Neural progenitor cell (in vitro differentiated cells): ENCODE measurements around the gene ABHD16B.

ENCODE experiments used
- EZH2 ChIP-seq: fragments of 200-600 bp; sonication (generic); IDR thresholded peaks from 2 replicates; pipeline ENCODE4 v1.6.1; 2017; ENCODE audit warnings: antibody characterized with exemption, mild to moderate bottlenecking, moderate library complexity
- TF ChIP-seq, protein P1 (sequence below): fragments of 200-600 bp; sonication (generic); IDR thresholded peaks from 2 replicates; pipeline ENCODE4 v1.5.1; 2017; ENCODE audit warnings: antibody characterized with exemption, mild to moderate bottlenecking

DNA sequence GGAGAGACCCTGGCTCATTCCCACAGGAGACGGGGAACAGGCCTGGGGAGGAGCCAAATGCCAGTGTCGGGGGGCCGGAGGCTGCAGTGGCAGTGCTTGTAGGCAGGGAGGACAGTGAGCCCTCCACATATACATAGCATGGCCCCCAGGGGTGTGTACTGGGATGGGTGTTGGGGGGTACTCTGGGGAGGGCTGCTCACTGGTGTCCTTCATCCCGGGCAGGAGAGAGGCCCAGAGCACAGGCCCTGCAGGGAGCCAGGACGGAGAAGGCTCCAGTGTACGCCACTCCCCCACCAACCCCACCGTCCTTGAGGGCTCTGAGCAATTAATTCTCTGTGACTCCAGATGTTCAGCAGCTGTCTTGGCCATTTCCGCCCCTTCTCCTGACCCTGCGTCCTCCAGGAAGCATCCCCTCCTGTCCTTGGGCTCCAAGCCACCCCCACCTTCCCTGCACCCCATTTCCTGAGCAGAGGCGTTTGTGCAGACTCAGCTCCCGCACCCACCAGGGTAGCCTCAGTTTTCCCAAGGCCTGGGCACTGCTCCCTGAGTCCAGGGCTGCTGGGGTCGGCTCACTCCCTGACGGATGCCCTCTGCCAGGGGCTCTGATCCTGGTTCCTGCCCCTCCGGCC, 3.4 kb upstream of the ABHD16B start:
- no peak for TF ChIP-seq EZH2
- TF ChIP-seq, protein P1, sequence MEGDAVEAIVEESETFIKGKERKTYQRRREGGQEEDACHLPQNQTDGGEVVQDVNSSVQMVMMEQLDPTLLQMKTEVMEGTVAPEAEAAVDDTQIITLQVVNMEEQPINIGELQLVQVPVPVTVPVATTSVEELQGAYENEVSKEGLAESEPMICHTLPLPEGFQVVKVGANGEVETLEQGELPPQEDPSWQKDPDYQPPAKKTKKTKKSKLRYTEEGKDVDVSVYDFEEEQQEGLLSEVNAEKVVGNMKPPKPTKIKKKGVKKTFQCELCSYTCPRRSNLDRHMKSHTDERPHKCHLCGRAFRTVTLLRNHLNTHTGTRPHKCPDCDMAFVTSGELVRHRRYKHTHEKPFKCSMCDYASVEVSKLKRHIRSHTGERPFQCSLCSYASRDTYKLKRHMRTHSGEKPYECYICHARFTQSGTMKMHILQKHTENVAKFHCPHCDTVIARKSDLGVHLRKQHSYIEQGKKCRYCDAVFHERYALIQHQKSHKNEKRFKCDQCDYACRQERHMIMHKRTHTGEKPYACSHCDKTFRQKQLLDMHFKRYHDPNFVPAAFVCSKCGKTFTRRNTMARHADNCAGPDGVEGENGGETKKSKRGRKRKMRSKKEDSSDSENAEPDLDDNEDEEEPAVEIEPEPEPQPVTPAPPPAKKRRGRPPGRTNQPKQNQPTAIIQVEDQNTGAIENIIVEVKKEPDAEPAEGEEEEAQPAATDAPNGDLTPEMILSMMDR = no peak
